HUDEP-2 (cell line): ENCODE measurements around the gene CRTC1.

Source experiments
- DNase-seq, 76 experiments: peaks; one replicate each; lab custom pipeline; 2025; ENCODE audit not compliant: unreplicated experiment in 76 of 76; lab: John Stamatoyannopoulos, UW

Gene CRTC1

GRCh38 chr19:18650468-18651041 lies 32.9 kb upstream of the CRTC1 start:
- DNase-seq: no peak

GRCh38 chr19:18651300-18651699 lies 32.2 kb upstream of the CRTC1 start:
- DNase-seq: no peak

GRCh38 chr19:18651733-18652132 lies 31.7 kb upstream of the CRTC1 start:
- no peak for DNase-seq

- no peak for DNase-seq
Measured at GRCh38 chr19:18653853-18654252, 29.6 kb upstream of the CRTC1 start.

- no peak for DNase-seq
Measured at GRCh38 chr19:18654469-18654868, 29.0 kb upstream of the CRTC1 start.

GRCh38 chr19:18655173-18655844 lies 28.2 kb upstream of the CRTC1 start:
- no peak for DNase-seq

GRCh38 chr19:18656337-18657086 lies 27.0 kb upstream of the CRTC1 start:
- no peak for DNase-seq

GRCh38 chr19:18657590-18658365 lies 25.7 kb upstream of the CRTC1 start:
- no peak for DNase-seq

GRCh38 chr19:18658366-18658855 lies 25.1 kb upstream of the CRTC1 start:
- no peak for DNase-seq

- no peak for DNase-seq
Measured at GRCh38 chr19:18659281-18660050, 24.0 kb upstream of the CRTC1 start.

- DNase-seq: no peak
Measured at GRCh38 chr19:18660051-18660910, 23.2 kb upstream of the CRTC1 start.

GRCh38 chr19:18660939-18661670 lies 22.4 kb upstream of the CRTC1 start:
- DNase-seq: no peak

- no peak for DNase-seq
Measured at GRCh38 chr19:18662972-18663732, 20.3 kb upstream of the CRTC1 start.

- DNase-seq: no peak
Measured at GRCh38 chr19:18663940-18664530, 19.4 kb upstream of the CRTC1 start.

GRCh38 chr19:18665771-18666202 lies 17.7 kb upstream of the CRTC1 start:
- no peak for DNase-seq

GRCh38 chr19:18666317-18666716 lies 17.2 kb upstream of the CRTC1 start:
- DNase-seq: no peak

GRCh38 chr19:18666784-18667183 lies 16.7 kb upstream of the CRTC1 start:
- DNase-seq: no peak
